IMR-90 (cell line): Measurements from ENCODE around the gene POGK. TPM values are rescaled to one million over a fixed set of nuclear protein-coding genes. Genes with fewer than 3 reads are reported as not detected.

ENCODE experiments used
- ATAC-seq: fragments of 200-7000 bp; cut with Tn5 transposase; 2 replicates; pipeline ENCODE4 v1.9.1; 2020; ENCODE audit warnings: low read depth, mild to moderate bottlenecking, moderate library complexity
- BruUV-seq: library from RNA; stranded (reverse); fragments of 400-500 nt; replicated peaks from 2 replicates; lab custom pipeline; 2021; lab: Mats Ljungman, UMichigan
- CTCF ChIA-PET: fragments of 300-600 bp; formaldehyde crosslinking; extraction: SDS; loops from one replicate; lab custom pipeline; 2021; ENCODE audit warnings: antibody characterized with exemption; lab: Yijun Ruan, JAX
- POLR2A ChIA-PET: fragments of 300-600 bp; sonication (Branson Sonifier 250); formaldehyde crosslinking; loops from one replicate; lab custom pipeline; 2022; ENCODE audit warnings: antibody characterized with exemption; ENCODE audit not compliant: unreplicated experiment; lab: Charles Lee
- DNase-seq: peaks from one replicate; pipeline ENCODE4 v3.0.0; 2013
- H2AFZ ChIP-seq: replicated peaks from 2 replicates; pipeline ENCODE3; 2013; ENCODE audit warnings: low read length, mild to moderate bottlenecking; ENCODE audit not compliant: poor library complexity
- H2AK5ac ChIP-seq: 2 replicates; pipeline ENCODE4 v1.6.1; 2013; ENCODE audit warnings: low read depth, low read length, inconsistent platforms
- H2AK9ac ChIP-seq: replicated peaks from 2 replicates; pipeline ENCODE3; 2013; ENCODE audit warnings: mild to moderate bottlenecking, low read depth, low read length, moderate library complexity; ENCODE audit not compliant: poor library complexity
- H2BK120ac ChIP-seq: 2 replicates; pipeline ENCODE4 v1.6.1; 2013; ENCODE audit warnings: low read depth, low read length, inconsistent platforms
- H2BK15ac ChIP-seq: 3 replicates; pipeline ENCODE4 v1.6.1; 2013; ENCODE audit warnings: low read depth, low read length, inconsistent platforms
- H2BK20ac ChIP-seq: 2 replicates; pipeline ENCODE4 v1.6.1; 2013; ENCODE audit warnings: low read depth, mild to moderate bottlenecking, inconsistent platforms, low read length, moderate library complexity
- H2BK5ac ChIP-seq: 2 replicates; pipeline ENCODE4 v1.6.1; 2013; ENCODE audit warnings: mild to moderate bottlenecking, low read depth, low read length, inconsistent platforms; ENCODE audit not compliant: poor library complexity, severe bottlenecking
- H3K14ac ChIP-seq: replicated peaks from 2 replicates; pipeline ENCODE4 v1.6.1; 2013; ENCODE audit warnings: low read depth, low read length, inconsistent platforms
- H3K18ac ChIP-seq: 2 replicates; pipeline ENCODE4 v1.6.1; 2013; ENCODE audit warnings: low read depth, low read length, control low read depth
- H3K23ac ChIP-seq: 2 replicates; pipeline ENCODE4 v1.6.1; 2013; ENCODE audit warnings: low read depth, low read length, inconsistent platforms
- H3K27ac ChIP-seq: 2 replicates; pipeline ENCODE4 v1.5.1; 2013; ENCODE audit warnings: mild to moderate bottlenecking, control low read depth, low read length; ENCODE audit not compliant: insufficient read depth
- H3K27me3 ChIP-seq: 2 replicates; pipeline ENCODE4 v1.6.1; 2013; ENCODE audit warnings: low read length; ENCODE audit not compliant: control insufficient read depth, insufficient read depth
- H3K36me3 ChIP-seq: 2 replicates; pipeline ENCODE4 v1.6.1; 2013; ENCODE audit warnings: low read length, mixed read lengths; ENCODE audit not compliant: control insufficient read depth, insufficient read depth
- H3K4ac ChIP-seq: 2 replicates; pipeline ENCODE4 v1.6.1; 2013; ENCODE audit warnings: low read depth, low read length, inconsistent platforms
- H3K4me1 ChIP-seq: 2 replicates; pipeline ENCODE4 v1.6.1; 2013; ENCODE audit warnings: low read length, mixed read lengths; ENCODE audit not compliant: control insufficient read depth, insufficient read depth
- H3K4me2 ChIP-seq: 2 replicates; pipeline ENCODE4 v1.6.1; 2013; ENCODE audit warnings: low read depth, mild to moderate bottlenecking, control low read depth, low read length, moderate library complexity
- H3K4me3 ChIP-seq: 2 replicates; pipeline ENCODE4 v1.5.1; 2013; ENCODE audit warnings: low read depth, mild to moderate bottlenecking, control low read depth, low read length, moderate library complexity; ENCODE audit not compliant: insufficient read depth
- H3K56ac ChIP-seq: 2 replicates; pipeline ENCODE4 v1.6.1; 2013; ENCODE audit warnings: low read length, inconsistent platforms; ENCODE audit not compliant: insufficient read depth; ENCODE audit errors: extremely low read depth
- H3K79me1 ChIP-seq, 2 experiments: 2 replicates each; pipeline ENCODE4 v1.6.1; 2013; ENCODE audit warnings: low read length in 2 of 2, inconsistent platforms in 1 of 2, low read depth in 1 of 2
- H3K9ac ChIP-seq: 2 replicates; pipeline ENCODE4 v1.6.1; 2013; ENCODE audit warnings: low read depth, low read length, control low read depth
- H3K9me1 ChIP-seq: 2 replicates; pipeline ENCODE4 v1.6.1; 2013; ENCODE audit warnings: low read length, inconsistent platforms; ENCODE audit not compliant: insufficient read depth
- H3K9me3 ChIP-seq: 2 replicates; pipeline ENCODE4 v1.6.1; 2013; ENCODE audit warnings: low read length; ENCODE audit not compliant: control insufficient read depth, insufficient read depth
- H4K20me1 ChIP-seq: 2 replicates; pipeline ENCODE4 v1.6.1; 2013; ENCODE audit warnings: low read length, inconsistent platforms; ENCODE audit not compliant: insufficient read depth
- H4K5ac ChIP-seq: 2 replicates; pipeline ENCODE4 v1.6.1; 2013; ENCODE audit warnings: mild to moderate bottlenecking, low read depth, low read length, control low read depth
- H4K8ac ChIP-seq, 2 experiments: 2 replicates each; pipeline ENCODE4 v1.6.1; 2013; ENCODE audit warnings: low read depth in 2 of 2, low read length in 2 of 2, control low read depth in 1 of 2, inconsistent platforms in 1 of 2
- H4K91ac ChIP-seq: 2 replicates; pipeline ENCODE4 v1.6.1; 2013; ENCODE audit warnings: low read depth, low read length, inconsistent platforms; ENCODE audit not compliant: insufficient read depth
- BHLHE40 ChIP-seq: fragments of 150-350 bp; IDR thresholded peaks from 2 replicates; pipeline ENCODE4 v1.6.1; 2016; ENCODE audit warnings: mild to moderate bottlenecking, low read depth, low read length
- CEBPB ChIP-seq: IDR thresholded peaks from 2 replicates; pipeline ENCODE4 v1.6.1; 2012; ENCODE audit warnings: low read depth, low read length, improper control_type of control experiment
- CHD1 ChIP-seq: IDR thresholded peaks from 2 replicates; pipeline ENCODE4 v1.6.1; 2012; ENCODE audit warnings: low read depth, low read length, improper control_type of control experiment
- ELK1 ChIP-seq: fragments of 150-350 bp; IDR thresholded peaks from 2 replicates; pipeline ENCODE4 v1.6.1; 2016; ENCODE audit warnings: low read depth, mild to moderate bottlenecking, low read length, moderate library complexity, borderline replicate concordance
- FOS ChIP-seq: fragments of 150-350 bp; IDR thresholded peaks from 2 replicates; pipeline ENCODE4 v1.6.1; 2016; ENCODE audit warnings: low read depth, low read length
- MAZ ChIP-seq: IDR thresholded peaks from 2 replicates; pipeline ENCODE4 v1.6.1; 2012; ENCODE audit warnings: low read depth, mild to moderate bottlenecking, low read length, improper control_type of control experiment, moderate library complexity, borderline replicate concordance
- NFE2L2 ChIP-seq: fragments of 150-350 bp; IDR thresholded peaks from 2 replicates; pipeline ENCODE4 v1.6.1; 2016; ENCODE audit warnings: low read depth, mild to moderate bottlenecking, low read length
- POLR2A ChIP-seq: IDR thresholded peaks from 2 replicates; pipeline ENCODE4 v1.6.1; 2012; ENCODE audit warnings: mild to moderate bottlenecking, low read depth, low read length
- RAD21 ChIP-seq: IDR thresholded peaks from 2 replicates; pipeline ENCODE4 v1.6.1; 2012; ENCODE audit warnings: low read length, improper control_type of control experiment
- RCOR1 ChIP-seq: IDR thresholded peaks from 2 replicates; pipeline ENCODE4 v1.6.1; 2012; ENCODE audit warnings: mild to moderate bottlenecking, low read length, improper control_type of control experiment; ENCODE audit not compliant: insufficient replicate concordance
- RFX5 ChIP-seq: IDR thresholded peaks from 2 replicates; pipeline ENCODE4 v1.8.0; 2012; ENCODE audit warnings: low read depth, mild to moderate bottlenecking, low read length, moderate library complexity
- SMC3 ChIP-seq: fragments of 150-350 bp; IDR thresholded peaks from 2 replicates; pipeline ENCODE4 v1.6.1; 2016; ENCODE audit warnings: low read depth, mild to moderate bottlenecking, antibody characterized with exemption, low read length, moderate library complexity
- WGBS, 2 experiments: methylation state at CpG; one replicate each; pipeline versions ENCODE4 v1.1.5 to v1.1.7; 2013; ENCODE audit warnings: missing lambda C conversion rate in 2 of 2; ENCODE audit not compliant: insufficient read length in 1 of 2; ENCODE audit errors: extremely low coverage in 2 of 2; 5-methylcytosine and 5-hydroxymethylcytosine counted together
- dilution Hi-C: fragments of 300-500 bp; cut with HindIII; formaldehyde crosslinking; loops from one replicate; pipeline ENCODE4 v1.14.3; 2018; ENCODE audit warnings: low sequenced_read_pairs; ENCODE audit not compliant: unreplicated experiment
- in situ Hi-C: fragments of 300-500 bp; cut with MboI; formaldehyde crosslinking; loops from 3 replicates; pipeline ENCODE4 v1.14.3; 2019; ENCODE audit warnings: low sequenced_read_pairs, inconsistent platforms, mixed read lengths
- intact Hi-C: fragments of 100-400 bp; cut with micrococcal nuclease; formaldehyde crosslinking; loops from 2 replicates; pipeline ENCODE4 v1.10.0; 2022
- polyA plus RNA-seq, 3 experiments: library from polyadenylated mRNA; depleted of rRNA; stranded (reverse); fragments of >200 nt; gene quantifications; 2 replicates each; pipeline ENCODE4 v1.2.3, GENCODE V29; 2012; ENCODE audit warnings: low replicate concordance in 1 of 3
- total RNA-seq: library from RNA; depleted of rRNA; stranded (reverse); fragments of >200 nt; gene quantifications from 2 replicates; pipeline ENCODE4 v1.2.3, GENCODE V29; 2012
- TF ChIP-seq, protein P1 (sequence below): fragments of 150-350 bp; IDR thresholded peaks from 2 replicates; pipeline ENCODE4 v1.6.1; 2017; ENCODE audit warnings: mild to moderate bottlenecking, antibody characterized with exemption, low read length, low read depth

The POGK gene
- total and polyA plus RNA-seq, 2 of the 4 experiments (the other 2 are of a cell fraction) = 11.3 to 25.6 TPM

DNA sequence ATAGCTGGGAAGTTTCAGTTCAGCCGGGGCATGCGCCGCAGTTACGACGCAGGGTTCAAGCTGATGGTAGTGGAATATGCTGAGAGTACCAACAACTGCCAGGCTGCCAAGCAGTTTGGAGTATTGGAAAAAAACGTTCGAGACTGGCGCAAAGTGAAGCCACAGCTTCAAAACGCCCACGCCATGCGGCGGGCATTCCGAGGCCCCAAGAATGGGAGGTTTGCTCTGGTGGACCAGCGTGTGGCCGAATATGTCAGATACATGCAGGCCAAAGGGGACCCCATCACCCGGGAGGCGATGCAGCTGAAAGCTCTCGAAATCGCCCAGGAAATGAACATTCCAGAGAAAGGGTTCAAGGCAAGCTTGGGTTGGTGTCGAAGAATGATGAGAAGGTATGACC is 9.9 kb downstream of the POGK start:
- H4K5ac ChIP-seq = no peak overlapping the region
- no peak overlapping the region for H3K4me3 ChIP-seq
- no peak overlapping the region for H4K8ac ChIP-seq
- ATAC-seq = no peak
- no peak overlapping the region for H2AFZ ChIP-seq
- TF ChIP-seq MAZ (no peak), BHLHE40 (no peak), RCOR1 (no peak), CEBPB (no peak), RAD21 (no peak), CHD1 (no peak), RFX5 (no peak), NFE2L2 (no peak), POLR2A (no peak), ELK1 (no peak), FOS (no peak), SMC3 (no peak)
- TF ChIP-seq, protein P1, sequence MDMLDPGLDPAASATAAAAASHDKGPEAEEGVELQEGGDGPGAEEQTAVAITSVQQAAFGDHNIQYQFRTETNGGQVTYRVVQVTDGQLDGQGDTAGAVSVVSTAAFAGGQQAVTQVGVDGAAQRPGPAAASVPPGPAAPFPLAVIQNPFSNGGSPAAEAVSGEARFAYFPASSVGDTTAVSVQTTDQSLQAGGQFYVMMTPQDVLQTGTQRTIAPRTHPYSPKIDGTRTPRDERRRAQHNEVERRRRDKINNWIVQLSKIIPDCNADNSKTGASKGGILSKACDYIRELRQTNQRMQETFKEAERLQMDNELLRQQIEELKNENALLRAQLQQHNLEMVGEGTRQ = no peak
- no TSS peak for BruUV-seq
- H2BK120ac ChIP-seq = no peak overlapping the region
- no peak overlapping the region for H2AK5ac ChIP-seq
- no peak overlapping the region for H2BK20ac ChIP-seq
- DNase-seq = no peak
- H3K27me3 ChIP-seq = no peaks in the 10 kb centered on the region
- H3K23ac ChIP-seq = no peak overlapping the region
- peaks cover 59% of the 10 kb centered on the region for H3K36me3 ChIP-seq
- 99% methylated on average over 17 of the region's 20 CpGs; no CpG with 5 or more reads in 1 of the 2 experiments for WGBS, 2 experiments
- no peak overlapping the region for H3K56ac ChIP-seq
- no peak overlapping the region for H4K91ac ChIP-seq
- dilution Hi-C loops (no loop called here), intact Hi-C loops (no loop called here), in situ Hi-C loops (no loop called here)
- no peak overlapping the region for H3K4me2 ChIP-seq
- H3K4me1 ChIP-seq = no peaks in the 10 kb centered on the region
- H3K9me3 ChIP-seq = no peaks in the 10 kb centered on the region
- H2BK15ac ChIP-seq = no peak overlapping the region
- H3K27ac ChIP-seq = no peak overlapping the region
- peaks cover 9% of the 10 kb centered on the region; the same call in 1 of the 2 replicates for H3K9me1 ChIP-seq
- H3K9ac ChIP-seq = no peak overlapping the region
- POLR2A ChIA-PET = no interaction called here
- no peak overlapping the region for H3K18ac ChIP-seq
- H4K20me1 ChIP-seq = peaks cover 9% of the 10 kb centered on the region; the same call in 1 of the 2 replicates
- no peak overlapping the region for H2BK5ac ChIP-seq
- H2AK9ac ChIP-seq = no peak overlapping the region
- peaks cover 48 to 49% of the 10 kb centered on the region in 2 experiments for H3K79me1 ChIP-seq
- no peak overlapping the region for H3K4ac ChIP-seq
- no peak overlapping the region for H3K14ac ChIP-seq
- CTCF ChIA-PET = no interaction called here
